ENCODE data around the gene LCN2.

DNA sequence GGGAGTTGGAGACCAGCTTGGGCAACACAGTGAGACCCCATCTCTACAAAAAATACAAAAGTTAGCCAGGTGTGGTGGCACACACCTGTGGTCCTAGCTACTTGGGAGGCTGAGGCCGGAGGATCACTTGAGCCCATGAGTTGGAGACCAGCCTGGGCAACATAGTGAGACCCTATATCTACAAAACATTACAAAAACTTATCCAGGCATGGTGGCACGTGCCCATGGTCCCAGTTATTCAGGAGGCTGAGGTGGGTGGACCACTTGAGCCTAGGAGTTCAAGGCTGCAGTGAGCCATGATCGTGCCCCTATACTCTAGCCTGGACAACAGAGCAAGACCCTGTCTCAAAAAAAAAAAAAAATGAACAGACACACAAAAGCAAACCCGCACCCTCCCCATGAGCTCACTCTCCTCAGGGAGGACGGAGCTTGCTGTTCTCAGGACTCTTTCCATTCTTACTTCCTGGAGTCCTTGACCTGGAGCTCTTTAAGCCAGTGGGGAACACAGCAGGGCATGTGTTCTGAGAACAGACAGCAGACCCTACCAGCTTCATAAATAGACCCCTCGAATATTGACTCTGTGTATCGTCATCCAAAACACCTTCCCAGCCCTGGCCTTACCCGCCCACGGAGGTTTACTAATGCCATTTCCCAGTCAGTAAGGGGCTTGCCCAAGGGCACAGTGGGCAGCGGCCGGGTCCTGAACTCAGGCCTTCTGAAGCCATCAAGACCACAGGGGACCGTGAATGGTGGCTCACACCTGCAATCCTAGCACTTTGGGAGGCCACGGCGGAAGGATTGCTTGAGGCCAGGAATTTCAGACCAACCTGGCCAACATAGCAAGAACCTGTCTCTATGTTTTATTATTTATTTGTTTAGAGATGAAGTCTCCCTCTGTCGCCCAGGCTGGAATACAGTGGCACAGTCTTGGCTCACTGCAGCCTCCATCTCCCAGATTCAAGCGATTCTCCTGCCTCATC is 32.9 kb upstream of the LCN2 start:
- TF ChIP-seq EZH2 (IDR thresholded peaks at IDR 0.05) = no peak
- TF ChIP-seq, protein P1, sequence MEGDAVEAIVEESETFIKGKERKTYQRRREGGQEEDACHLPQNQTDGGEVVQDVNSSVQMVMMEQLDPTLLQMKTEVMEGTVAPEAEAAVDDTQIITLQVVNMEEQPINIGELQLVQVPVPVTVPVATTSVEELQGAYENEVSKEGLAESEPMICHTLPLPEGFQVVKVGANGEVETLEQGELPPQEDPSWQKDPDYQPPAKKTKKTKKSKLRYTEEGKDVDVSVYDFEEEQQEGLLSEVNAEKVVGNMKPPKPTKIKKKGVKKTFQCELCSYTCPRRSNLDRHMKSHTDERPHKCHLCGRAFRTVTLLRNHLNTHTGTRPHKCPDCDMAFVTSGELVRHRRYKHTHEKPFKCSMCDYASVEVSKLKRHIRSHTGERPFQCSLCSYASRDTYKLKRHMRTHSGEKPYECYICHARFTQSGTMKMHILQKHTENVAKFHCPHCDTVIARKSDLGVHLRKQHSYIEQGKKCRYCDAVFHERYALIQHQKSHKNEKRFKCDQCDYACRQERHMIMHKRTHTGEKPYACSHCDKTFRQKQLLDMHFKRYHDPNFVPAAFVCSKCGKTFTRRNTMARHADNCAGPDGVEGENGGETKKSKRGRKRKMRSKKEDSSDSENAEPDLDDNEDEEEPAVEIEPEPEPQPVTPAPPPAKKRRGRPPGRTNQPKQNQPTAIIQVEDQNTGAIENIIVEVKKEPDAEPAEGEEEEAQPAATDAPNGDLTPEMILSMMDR (IDR thresholded peaks at IDR 0.05) = no peak

All from neural progenitor cell (in vitro differentiated cells).